Hypothalamus (tissue), 51 donors: ENCODE results near the gene CLEC3A.
"Not testable (repeated sequence)": the region's sequence is repeated elsewhere in the genome, so short reads cannot be mapped to it uniquely, and the experiment has no call there.

Source experiments
- DNase-seq, 51 donors: peaks; one replicate each; lab custom pipeline; 2025; lab: John Stamatoyannopoulos, UW

The CLEC3A gene

GRCh38 chr16:78025631-78026030 lies 3.3 kb downstream of the CLEC3A start:
- no peak for DNase-seq

DNA sequence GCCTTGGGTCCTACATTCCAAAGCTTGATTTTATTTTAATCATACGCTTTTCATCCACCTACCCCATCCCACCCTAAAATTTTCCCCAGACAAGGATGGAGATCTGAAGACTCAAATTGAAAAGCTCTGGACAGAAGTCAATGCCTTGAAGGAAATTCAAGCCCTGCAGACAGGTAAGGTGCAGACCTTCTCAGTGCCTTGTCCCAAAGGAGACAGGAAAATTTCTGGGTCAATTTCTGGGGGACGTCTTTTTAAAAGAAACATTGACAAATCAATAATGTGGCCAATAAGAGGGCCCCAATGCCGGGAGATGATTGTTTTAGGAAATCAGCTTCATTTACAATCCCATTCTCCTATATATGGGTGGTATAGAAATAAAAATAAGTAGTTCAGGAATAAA lies 5.7 kb downstream of the CLEC3A start:
- DNase-seq = no peak

GRCh38 chr16:78034530-78034929 lies 12.2 kb downstream of the CLEC3A start:
- DNase-seq = no peak

DNA sequence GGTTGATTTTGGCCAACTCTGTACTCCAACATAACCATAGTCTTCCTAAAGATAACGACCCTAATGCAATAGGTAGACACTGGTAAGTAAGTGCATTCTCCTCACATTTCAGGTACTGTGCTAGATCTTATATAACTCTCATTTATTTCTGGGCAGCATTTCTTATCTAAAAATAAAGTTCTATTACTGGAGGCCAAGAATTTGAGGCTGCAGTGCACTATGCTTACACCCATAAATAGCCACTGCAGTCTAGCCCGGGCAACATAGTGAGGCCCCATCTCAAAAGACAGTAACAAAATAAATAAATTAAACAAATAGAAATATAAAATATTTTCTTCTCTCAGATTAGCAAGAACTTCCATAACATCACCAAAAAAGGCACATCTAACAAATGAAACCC lies 12.7 kb downstream of the CLEC3A start:
- DNase-seq = no peak

- DNase-seq = no peak
Observed at GRCh38 chr16:78040396-78040795, 18.0 kb downstream of the CLEC3A start.

DNA sequence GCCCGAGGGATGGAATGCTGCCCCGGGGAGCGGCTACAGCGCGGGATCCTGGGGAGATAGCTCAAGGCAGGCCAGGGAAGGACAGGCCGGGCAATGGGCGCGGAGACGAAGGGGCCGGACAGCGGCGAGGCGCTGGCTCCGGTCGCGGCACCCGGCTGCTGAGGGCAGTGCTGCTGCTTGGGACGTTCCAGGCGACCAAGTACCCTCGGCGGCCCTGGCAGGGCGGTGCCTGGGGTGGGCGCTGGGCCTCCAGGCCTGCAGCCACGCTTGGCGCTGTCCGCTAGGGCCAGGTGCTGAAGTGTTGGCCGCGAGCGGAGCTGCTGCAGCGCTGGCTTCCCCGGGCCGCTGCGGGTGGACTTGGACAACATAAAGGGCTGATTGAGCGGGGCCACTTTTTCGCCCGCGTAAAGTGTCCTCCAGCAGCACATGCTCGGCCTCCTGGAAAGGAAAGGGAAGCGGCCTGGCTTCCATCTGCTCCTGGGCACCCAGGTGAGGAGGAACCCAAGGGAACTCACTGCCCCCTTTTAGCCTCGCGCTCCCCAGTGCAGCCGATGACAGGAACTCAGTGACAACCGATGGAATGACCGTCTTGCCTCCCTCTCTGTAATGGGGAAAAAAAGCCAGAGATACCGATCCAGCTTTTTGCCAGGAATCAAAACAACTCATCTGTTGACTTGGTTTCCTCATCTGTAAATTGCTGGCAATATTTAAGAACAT lies 23.7 kb downstream of the CLEC3A start:
- DNase-seq = peak in 44 of 51 donors; percentile 0 to 69 (median 29)

DNA sequence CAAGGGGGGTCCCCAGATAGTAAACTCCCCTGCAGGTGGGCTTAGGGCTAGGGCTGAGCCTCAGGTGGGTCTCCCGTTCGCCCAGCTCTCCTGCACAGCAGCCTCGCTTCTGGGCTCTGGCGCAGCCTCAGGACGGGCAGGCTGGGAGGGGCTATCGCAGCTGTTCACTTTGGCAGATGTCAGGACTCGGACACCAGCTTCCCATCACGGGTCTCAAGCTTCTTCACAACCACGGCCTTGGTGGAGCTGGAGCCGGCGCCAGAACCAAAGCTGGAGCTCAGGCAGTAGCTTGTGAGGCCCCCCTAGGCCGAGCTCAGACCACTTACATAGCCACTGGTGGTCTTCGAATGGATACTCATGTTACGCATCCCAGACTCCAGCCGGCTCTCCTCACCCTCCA lies 26.0 kb downstream of the CLEC3A start:
- DNase-seq = no peak

DNA sequence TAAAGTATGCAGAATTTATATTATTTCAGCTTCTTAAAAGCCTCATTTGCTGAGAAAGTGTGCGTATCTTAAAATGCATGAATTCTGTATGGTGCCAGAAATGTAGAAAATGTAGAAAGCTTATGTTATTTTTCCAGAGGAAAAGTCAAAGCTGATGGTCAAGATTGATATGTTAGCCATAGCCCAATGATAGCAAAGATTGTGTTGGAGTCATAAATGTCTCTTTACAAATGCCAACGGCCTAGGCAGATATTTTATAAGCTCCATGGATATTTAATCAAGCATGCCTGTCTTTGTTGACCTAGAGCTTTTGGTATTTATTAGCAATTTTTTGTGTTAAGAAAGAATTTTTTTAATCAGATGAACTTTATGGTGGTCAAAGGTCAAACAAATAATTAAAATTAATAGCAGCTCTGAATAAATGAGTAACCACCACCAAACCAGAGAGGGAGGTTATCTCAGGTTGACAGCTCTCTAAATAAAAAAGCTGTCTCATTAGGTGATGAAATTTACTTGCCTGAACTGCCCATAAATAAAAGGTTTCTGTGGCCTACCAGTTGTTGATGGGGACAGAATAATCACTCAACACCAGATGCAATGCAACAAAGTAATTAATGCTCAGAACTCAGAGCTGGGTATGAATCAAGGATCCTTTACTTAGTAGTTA lies 28.5 kb downstream of the CLEC3A start:
- no peak for DNase-seq

GRCh38 chr16:78057803-78058564 lies 35.6 kb downstream of the CLEC3A start:
- no peak for DNase-seq

GRCh38 chr16:78059806-78060205 lies 37.5 kb downstream of the CLEC3A start:
- DNase-seq = not testable (repeated sequence)

DNA sequence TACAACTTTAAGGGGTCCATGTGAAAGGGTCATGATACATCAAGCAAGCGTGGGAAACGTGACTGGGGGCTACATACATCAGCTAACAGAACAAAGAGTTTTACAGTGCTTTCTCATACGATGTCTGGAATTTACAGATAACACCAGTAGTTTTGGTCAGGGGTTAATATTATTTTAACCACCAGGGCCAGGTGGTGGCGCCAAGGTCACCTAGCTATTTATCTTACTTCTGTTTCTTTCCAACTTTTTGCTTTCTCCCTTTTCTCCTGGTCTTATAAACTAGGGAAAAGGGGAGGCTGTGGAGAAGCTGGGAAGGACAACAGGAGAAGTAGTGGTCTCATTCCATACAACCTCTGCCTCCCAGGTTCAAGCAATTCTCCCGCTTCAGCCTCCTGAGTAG lies 37.9 kb downstream of the CLEC3A start:
- no peak for DNase-seq

- DNase-seq = no peak
Observed at GRCh38 chr16:78060809-78061208, 38.5 kb downstream of the CLEC3A start.

DNA sequence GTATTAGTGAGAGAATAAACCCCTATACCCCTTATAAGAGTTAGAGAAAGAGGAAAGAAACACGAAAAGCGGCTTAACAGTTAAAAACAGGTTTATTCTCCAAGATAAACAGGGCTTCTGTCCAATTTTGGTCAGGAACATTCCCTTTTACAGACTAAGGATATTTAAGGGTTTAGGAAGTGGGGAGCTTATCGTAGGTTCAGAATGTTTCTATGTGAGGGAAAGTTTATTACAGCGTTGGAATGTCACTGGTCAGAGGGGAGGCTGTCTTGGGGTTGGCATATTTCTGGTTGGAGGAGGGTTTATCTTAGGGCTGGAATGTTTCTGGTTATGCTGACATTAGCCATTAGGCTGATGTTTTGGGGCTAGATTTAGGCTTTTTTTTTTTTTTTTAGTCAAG lies 43.0 kb downstream of the CLEC3A start:
- no peak for DNase-seq

- DNase-seq = no peak
Observed at GRCh38 chr16:78069913-78070312, 47.6 kb downstream of the CLEC3A start.

DNA sequence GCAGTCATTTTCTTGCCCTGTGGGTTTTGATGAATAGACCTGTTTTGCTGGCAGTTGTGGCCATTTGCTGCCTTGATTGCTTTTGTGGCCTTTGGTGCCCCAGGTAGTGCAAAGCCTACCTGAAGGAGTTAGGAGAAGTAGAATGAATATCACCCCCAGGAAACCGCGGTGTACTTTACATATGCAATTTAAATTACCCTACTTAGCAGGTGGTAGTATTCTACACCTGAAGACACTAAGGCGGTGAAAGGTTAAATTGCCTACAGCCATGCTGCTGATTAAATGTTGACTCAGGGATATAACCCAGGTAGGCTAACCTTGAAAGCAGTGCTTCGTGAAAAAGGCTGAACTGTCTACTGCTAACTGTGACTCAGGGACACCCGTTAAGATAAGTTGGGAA lies 49.9 kb downstream of the CLEC3A start:
- no peak for DNase-seq

GRCh38 chr16:78075800-78076199 lies 53.5 kb downstream of the CLEC3A start:
- DNase-seq = no peak

- DNase-seq = no peak
Observed at GRCh38 chr16:78081341-78081740, 59.0 kb downstream of the CLEC3A start.
